Raji (cell line): ENCODE measurements around the gene TMC2.

ENCODE experiments used
- POLR2A ChIP-seq: IDR thresholded peaks from 2 replicates; pipeline ENCODE4 v1.6.1; 2011; ENCODE audit warnings: low read depth, low read length, control low read depth; ENCODE audit not compliant: insufficient read depth

Gene TMC2

DNA sequence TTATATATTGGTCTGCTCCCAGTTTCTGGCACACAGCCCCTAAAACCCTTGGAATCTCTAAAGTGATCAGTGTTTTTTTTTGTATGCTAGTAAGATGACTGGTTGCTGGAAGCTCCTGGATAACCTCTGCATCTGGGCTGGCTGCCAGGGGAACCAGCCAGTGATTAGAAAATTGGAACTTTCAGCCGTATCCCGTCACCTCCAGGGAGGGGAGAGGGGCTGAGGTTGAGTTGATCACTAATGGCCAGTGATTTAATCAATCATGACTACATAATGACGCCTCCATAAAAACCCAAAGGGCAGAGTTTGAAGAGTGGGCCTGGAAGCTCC, 68.1 kb downstream of the TMC2 start:
- no peak for TF ChIP-seq POLR2A

DNA sequence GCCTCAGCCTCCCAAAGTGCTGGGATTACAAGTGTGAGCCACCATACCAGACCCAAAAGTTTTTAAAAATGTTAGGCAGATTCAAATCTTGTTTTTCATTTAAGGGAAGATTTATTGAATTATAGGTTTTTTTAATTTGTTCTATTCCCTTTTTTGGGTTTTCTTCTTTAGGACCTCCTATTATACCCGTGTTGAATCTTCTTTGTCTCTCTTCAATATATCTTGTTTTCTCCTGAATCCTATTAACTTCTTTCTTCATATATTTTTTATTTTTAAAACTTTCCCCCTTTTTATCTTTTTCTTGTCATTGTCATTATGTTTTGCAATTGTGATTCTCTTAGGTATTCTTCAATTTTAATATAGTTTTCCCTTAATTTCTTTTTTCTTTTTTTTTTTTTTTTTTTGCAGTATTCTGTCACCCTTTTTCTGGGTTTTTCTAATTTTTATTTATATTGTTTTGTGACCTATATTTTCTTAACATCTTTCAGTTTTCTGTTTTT, 70.2 kb downstream of the TMC2 start:
- TF ChIP-seq POLR2A = no peak

DNA sequence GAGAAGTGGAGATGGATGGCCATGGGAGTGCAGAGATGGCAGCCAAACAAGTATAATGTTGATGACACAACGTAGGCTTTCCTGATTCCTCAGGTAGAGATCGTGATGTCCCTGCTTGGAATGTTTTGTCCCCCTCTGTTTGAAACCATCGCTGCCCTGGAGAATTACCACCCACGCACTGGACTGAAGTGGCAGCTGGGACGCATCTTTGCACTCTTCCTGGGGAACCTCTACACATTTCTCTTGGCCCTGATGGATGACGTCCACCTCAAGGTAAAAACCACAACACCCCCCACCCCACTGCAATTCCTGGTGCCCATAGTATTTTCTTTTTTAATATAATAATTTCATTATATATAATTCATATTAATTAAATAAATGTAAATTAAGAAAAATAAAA, 74.0 kb downstream of the TMC2 start:
- no peak for TF ChIP-seq POLR2A

DNA sequence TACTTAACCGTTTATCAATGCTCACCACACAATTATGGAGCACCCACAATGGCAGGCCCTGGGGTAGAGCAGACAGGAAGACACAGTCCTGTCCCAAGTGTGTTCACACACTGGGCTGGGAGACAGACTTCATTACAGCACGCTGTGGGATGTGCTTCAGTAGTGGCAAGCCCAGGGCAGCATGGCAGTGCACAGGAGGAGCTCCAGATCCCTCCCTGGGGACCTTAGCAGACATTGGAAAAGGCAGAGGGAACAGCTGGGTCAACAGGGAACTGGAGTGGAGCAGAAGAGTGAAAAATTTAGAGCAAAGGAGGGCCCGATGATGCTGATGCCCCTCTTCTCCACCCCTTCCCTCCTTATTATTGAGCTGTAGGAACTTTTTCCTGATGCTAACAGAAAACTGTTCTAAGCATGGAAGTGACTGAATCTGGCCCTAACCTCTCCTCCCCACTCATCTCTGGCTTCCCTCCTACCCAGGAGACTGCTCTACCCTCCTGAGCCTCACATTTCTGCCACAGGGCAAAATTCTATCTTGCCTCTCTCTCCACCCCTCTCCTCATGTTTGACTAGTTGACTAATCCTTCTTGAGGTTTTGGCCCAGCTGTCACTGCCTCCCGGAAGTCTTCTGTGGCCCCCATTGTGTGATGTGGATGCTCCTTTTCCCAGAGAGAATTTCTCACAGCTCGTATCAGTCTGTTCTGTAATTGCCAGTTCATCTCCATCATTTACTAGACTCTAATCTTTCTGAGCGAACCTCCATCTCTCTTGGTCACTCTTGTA, 74.8 kb downstream of the TMC2 start:
- TF ChIP-seq POLR2A = no peak

DNA sequence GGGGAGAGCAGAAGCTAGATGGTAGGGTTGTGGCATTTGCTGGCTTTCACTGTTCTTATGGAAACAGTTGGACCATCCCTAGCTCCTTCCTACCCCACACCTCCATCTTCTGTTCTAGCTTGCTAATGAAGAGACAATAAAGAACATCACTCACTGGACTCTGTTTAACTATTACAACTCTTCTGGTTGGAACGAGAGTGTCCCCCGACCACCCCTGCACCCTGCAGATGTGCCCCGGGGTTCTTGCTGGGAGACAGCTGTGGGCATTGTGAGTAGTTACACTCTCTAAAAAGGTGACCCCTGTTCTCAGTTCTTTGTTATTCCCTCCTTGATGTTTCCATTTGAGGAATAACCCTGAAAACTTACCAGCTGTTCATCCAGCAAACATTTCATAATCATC, 75.7 kb downstream of the TMC2 start:
- no peak for TF ChIP-seq POLR2A

DNA sequence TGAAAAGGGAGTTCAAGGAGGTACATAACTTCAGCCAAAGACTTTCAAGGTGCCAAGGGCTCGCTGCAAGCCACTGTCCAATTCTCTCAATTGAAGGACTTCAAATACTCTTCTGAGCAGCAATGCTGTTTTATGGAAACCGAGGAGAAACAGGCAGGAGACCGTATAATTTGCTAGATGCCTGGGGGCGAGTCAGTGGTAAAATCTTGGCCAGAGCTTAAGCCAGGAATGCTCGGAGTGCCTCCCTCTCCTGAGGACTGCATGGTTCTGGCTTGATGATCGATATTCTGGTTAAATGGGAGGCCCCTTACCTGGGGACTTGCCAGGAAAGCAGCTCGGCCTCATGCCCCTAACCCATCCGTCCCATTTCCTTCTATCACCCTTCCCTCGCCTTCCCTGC, 80.3 kb downstream of the TMC2 start:
- TF ChIP-seq POLR2A = no peak

DNA sequence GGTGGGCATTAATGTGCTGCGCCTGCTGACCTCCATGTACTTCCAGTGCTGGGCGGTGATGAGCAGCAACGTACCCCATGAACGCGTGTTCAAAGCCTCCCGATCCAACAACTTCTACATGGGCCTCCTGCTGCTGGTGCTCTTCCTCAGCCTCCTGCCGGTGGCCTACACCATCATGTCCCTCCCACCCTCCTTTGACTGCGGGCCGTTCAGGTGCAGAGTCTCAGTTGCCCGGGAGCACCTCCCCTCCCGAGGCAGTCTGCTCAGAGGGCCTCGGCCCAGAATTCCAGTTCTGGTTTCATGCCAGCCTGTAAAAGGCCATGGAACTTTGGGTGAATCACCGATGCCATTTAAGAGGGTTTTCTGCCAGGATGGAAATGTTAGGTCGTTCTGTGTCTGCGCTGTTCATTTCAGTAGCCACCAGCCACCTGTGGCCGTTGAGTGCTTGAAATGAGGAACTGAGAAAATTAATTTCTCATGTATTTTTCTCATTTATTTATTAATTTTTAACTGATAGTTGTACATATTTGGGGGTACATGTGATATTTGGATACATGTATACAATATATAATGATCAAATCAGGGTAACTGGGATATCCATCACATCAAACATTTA, 80.8 kb downstream of the TMC2 start:
- TF ChIP-seq POLR2A = no peak

DNA sequence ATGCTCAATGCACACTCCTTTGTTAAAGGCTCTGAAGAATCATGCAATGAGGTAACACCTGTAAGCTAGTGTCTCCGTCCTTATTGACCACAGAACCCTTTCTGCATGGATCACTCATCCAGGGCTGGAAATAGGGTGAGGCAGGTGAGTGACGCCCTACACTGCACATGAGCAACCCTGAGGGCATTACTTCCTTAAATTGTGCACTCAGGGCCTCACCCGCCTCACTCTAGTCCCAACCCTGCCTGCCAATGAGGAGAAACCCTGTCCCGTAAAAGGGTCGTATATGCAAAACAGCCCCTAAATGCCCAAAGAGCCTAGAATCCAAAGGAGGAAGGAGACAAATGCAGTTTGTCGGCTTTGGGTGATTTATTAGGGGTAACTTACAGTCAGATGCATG, 82.4 kb downstream of the TMC2 start:
- no peak for TF ChIP-seq POLR2A

DNA sequence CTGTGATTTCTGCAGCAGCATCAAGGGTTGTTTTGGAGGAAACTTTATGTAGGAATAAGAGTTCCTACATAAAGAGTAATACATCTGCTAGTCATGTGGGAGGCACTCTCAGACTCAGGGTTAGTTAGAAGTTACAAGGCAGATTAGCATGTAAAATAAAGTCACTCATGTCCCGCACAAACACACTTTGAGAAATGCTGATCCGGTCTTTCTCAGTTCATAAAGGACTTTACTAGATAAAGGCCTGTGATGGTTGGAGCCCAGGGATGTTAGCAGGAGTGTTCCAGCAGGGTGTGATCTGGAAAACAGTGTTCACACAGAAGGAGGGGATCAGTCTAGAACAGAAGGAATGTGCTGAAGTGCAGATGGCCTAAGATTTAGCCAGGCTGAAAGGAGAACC, 83.0 kb downstream of the TMC2 start:
- no peak for TF ChIP-seq POLR2A

DNA sequence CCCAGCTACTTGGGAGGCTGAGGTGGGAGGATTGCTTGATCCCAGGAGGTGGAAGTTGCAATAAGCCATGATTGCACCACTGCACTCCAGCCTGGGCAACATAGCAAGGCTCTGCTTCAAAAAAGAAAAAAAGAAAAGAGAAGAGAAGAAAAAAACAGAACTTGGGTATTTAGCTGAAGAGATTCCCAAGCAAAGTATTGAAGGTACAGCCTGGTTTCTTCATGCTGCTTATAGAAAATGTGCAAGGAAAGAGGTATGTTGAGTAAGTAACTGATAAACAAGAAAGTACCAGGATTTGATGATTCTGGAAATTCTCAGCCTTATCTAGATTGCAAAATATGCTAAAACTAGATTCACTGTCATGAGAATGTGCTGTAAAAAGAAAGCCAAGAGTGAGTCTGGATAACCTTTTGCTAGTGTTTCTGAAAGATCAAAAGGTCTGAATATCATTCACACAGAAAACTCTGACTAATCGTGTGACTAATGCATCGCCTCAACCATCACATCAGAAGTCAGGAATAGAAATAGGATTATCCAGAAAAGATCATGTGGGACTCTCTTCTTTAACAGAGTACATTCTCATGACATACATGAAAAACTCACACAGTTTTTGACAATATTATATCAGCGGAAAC, 83.7 kb downstream of the TMC2 start:
- no peak for TF ChIP-seq POLR2A

DNA sequence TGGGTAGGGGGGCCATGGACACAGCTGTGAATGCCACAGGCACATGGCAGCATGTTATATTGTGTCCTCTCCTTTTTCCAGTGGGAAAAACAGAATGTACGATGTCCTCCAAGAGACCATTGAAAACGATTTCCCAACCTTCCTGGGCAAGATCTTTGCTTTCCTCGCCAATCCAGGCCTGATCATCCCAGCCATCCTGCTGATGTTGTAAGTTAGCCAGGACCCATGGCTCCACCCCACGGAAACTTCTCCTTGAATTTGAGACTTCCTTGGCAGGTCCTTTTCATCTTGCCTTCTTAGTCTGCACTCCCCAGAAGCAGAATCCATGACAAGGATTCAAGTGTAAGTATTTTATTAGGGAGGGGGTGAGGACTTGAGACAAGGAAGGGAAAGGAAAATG, 87.8 kb downstream of the TMC2 start:
- no peak for TF ChIP-seq POLR2A

DNA sequence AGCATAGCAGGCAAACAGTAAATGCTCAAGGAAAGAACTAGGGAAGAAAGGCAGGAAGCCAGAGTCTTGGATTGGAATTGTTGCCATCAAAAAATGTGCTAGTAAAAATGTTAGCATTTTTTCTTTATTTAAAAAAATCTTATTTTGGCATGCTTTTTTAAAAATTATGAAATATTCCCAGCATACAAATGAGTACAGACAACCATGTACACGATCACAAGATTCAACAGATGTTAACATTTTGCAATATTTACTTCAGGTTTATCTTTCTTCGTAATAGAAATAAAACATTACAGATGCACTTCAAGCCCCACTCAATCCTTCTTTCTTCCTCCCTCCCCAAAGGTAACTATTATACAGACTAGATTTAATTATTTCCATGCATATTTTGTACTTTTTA, 88.7 kb downstream of the TMC2 start:
- TF ChIP-seq POLR2A = no peak

DNA sequence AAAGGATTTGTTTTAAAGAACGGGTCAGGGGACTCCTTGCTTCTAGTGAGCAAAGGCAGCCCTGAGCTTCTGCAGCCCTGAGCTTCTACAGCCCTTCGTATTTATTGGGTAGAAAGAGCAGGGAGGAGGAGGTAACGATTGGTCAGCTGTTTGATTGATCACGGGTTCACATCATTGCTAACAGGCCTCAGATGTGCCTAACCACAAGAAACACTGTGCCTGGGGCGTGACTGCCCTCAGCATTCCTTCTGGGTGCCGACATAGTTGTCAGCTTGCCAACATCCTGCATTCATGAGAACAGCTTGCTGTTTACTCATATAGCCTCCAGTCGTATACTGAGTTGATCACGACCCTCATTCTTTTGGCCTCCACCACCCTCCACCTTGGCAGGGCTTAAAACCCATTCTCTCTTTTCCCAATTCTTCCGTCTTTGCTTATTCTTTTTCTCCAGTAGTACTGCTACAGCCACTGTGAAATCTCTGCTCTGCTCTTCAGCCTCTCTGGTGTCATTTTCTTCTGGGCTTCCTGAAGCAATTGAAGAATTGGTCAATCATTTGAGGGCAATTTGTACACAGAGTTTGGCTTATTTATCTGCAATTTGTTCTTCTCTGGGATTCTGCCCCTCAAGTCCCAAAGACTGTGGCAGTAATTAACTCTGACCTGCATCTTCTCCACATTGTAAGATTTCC, 90.6 kb downstream of the TMC2 start:
- TF ChIP-seq POLR2A = no peak

DNA sequence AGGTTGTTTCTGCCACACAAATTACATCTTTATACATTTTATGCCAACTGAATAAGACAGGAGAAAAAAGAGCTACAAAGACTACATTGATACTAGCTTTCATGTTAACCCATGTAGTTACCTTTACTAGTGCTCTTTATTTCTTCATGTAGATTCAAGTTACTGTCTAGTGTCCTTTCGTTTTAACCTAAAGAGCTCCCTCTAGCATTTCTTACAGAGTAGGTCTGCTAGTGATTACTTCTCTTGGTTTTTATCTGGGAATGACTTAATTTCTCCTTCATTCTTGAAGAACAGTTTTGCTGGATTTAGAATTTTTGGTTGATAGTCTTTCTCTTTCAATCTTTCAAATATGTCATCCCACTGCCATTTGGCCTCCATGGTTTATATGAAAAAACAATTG, 94.9 kb downstream of the TMC2 start:
- no peak for TF ChIP-seq POLR2A

DNA sequence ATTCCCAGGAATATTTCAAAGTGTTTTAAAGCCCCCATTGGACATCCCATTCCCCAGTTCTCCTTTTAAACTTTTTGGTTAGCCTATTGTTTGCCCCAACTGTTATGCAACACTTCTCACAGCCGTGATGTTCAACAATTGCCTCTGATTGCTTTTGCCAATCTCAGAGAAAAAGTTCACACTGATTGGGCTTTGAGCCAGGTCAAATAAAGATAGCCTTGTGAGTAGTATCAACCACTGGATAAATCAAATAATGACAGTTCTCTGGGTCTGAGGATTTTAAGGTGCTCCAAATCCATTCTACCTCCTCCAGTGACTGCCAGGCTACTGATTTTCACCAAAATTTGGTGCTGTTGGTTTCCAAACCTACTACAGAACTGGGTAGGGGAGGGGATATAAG, 97.0 kb downstream of the TMC2 start:
- TF ChIP-seq POLR2A = no peak

DNA sequence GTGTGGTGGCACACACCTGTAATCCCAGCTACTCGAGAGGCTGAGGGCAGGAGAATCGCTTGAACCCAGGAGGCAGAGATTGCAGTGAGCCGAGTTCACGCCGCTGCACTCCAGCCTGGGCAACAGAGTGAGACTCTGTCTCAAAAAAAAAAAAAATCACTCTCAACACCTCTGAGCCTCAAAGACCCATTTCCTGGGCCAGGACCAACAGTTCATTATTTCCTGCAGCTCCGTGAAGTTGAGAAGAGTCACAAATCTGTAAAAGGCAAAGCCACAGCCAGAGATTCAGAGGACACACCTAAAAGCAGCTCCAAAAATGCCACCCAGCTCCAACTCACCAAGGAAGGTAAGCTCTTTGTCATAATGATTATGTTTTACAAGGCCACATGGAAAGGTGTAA, 100.9 kb downstream of the TMC2 start:
- no peak for TF ChIP-seq POLR2A

DNA sequence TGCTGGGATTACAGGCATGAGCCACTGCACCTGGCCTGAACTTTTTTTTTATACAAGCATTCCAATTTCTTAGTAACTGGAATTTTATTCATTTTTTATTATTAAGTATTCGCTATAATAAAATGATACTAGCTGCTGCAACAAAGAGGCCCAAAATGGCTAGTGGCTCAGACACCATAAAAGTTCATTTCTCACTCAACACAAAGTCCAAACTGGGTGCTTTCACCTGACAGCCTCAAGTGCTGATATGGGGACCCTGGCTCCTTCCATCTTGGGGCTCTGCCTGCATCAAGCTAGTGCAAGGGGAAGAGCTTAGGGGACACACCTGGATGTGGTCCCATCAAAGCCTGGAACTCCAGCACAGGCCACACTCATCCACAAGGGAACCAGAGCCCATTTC, 103.9 kb downstream of the TMC2 start:
- TF ChIP-seq POLR2A = no peak

DNA sequence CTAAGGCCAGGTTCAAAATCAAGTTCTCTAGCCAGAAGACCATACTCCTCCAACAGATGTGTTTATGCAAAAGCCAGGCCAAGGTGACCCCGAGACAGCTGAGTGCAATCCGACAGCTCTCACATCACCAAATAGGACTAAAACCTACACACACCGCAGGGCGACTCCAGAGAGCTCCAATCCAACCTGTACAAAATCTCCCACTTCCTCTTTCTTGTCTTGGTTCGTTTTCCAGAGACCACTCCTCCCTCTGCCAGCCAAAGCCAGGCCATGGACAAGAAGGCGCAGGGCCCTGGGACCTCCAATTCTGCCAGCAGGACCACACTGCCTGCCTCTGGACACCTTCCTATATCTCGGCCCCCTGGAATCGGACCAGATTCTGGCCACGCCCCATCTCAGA, 104.5 kb downstream of the TMC2 start:
- TF ChIP-seq POLR2A = no peak
